Activated CD4-positive, CD25-positive, alpha-beta regulatory T cell (primary cell): ENCODE data around the gene GALNT18.
"Not testable (repeated sequence)": the region's sequence is repeated elsewhere in the genome, so short reads cannot be mapped to it uniquely, and the experiment has no call there.

ENCODE experiments used
- DNase-seq, 4 experiments: peaks; one replicate each; lab custom pipeline; 2025; lab: John Stamatoyannopoulos, UW

GALNT18 gene

GRCh38 chr11:11459578-11459977 is 162.2 kb downstream of the GALNT18 start:
- DNase-seq = no peak

- no peak for DNase-seq
Measured at GRCh38 chr11:11458485-11458884, 163.3 kb downstream of the GALNT18 start.

GRCh38 chr11:11458001-11458400 is 163.8 kb downstream of the GALNT18 start:
- no peak for DNase-seq

DNA sequence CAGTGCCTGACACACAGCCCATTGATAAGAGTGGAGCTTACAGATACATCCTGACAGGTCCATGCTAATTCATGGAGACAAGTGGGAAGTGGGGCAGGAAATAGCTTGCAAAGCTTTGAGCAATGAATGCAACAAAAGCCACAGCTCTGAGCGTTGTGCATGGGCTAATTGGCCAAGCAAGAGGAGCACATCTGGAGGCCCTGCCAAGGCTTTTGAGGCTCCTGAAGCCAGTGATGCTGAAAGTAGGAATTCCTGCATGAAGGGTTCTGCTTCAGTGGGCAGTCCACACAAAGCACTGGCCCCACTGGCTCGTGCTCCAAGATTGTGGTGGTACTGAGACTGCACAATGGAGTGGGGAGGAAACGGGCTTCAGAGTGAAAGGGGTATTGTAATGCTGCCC is 164.9 kb downstream of the GALNT18 start:
- no peak for DNase-seq

- no peak for DNase-seq
Measured at GRCh38 chr11:11454671-11455223, 167.1 kb downstream of the GALNT18 start.

DNA sequence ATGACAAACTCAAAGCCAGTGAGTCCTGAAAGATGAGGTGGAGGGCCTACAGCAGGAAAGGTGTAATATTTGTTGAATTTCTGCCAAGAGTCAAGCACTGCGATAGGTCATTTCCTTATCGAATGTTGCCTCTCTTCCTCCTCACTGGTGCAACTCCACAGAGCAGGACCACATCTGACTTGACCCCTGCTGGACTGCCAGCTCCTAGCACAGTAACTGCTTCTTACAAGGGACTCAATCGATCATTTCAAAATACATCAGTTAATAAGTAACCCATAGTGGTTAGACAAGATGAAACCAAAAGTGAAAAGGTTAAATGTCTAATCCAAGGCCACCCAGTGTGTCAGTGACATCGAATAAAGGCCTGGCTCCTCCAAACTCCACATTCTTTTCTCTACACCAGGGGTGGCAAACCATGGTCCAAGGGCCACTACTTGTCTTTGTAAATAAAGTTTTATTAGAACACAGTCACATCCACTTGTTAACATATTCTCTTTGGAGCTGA is 170.3 kb downstream of the GALNT18 start:
- DNase-seq = no peak

DNA sequence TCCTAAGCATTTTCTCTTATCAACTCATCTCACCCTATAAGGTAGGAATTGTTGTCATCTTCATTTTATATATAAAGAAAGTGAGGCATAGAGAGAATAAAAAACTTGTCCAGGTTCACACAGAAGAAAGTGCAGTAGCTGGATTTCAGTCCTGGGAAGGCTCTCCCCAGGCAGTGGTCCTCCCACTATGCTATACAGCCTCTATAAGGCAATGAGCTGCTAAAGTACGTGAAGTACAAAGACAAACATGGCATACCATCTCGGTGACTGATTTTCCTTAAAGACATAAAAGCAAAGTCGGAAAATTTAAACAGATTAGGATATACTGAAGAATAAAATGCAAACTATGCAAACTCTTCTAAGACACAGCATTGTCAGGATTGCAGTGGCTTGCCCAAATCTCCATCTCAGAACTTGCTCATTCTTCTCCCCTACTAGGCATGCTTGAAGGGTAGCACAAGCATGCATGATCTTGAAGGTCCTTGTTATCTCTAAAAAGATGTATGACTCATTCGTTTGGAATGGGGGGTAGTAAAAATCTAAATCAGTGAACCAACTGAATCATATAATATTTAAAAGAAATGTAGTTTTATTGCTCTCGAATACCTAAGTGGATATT is 171.0 kb downstream of the GALNT18 start:
- no peak for DNase-seq

- no peak for DNase-seq
Measured at GRCh38 chr11:11449327-11449726, 172.5 kb downstream of the GALNT18 start.

DNA sequence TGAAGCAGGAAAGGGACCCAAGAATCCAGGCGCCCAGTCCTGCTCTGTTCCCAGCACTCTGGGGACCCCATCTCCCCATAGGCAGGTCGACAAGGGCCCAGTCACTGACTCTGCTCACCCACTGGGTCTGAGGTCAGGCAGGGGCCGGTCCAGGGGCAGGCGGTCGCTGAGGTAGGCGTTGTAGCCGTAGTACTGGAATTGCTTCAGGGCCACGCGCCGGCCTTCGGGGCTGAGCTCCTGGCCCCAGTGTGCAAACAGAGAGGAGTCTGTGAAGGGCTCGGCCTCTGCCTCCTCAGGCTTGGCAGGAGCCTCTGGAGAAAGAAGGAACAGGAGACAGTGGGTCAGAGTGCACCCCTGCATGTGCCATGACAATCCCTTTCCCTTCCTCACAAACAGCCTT is 173.2 kb downstream of the GALNT18 start:
- no peak for DNase-seq

DNA sequence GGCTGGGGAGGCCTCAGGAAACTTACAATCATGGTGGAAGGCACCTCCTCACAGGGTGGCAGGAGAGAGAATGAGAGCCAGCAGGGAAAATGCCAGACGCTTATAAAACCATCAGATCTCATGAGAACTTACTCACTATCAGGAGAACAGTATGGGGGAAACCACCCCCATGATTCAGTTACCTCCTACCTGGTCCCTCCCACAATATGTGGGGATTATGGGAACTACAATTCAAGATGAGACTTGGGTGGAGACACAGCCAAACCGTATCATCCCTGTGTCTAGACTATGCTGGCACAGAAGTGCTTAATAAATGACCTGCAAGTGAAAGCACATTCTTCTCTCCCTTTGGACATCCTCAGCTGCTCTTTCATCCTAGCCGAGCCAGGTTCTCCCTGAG is 174.2 kb downstream of the GALNT18 start:
- not testable (repeated sequence) for DNase-seq

DNA sequence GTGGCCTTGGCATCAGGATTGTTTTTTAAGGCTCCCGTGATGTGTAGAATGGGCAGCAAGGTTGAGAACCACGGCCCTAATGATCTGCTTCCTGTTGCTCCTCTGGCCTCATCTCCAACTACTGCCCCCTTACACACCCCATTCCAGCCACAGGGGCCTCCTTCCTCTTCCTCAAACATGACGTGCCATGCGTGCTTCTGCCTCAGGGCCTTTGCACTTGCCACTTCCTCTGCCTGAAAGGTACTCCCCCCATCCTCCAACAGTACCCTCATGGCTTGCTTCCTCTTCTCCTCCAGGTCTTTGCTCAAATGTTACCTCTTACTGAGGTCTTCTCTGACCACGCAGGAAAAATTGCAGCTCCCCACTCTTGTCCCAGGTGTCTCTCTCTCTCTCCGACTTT is 174.8 kb downstream of the GALNT18 start:
- no peak for DNase-seq

GRCh38 chr11:11446564-11446963 is 175.2 kb downstream of the GALNT18 start:
- no peak for DNase-seq

DNA sequence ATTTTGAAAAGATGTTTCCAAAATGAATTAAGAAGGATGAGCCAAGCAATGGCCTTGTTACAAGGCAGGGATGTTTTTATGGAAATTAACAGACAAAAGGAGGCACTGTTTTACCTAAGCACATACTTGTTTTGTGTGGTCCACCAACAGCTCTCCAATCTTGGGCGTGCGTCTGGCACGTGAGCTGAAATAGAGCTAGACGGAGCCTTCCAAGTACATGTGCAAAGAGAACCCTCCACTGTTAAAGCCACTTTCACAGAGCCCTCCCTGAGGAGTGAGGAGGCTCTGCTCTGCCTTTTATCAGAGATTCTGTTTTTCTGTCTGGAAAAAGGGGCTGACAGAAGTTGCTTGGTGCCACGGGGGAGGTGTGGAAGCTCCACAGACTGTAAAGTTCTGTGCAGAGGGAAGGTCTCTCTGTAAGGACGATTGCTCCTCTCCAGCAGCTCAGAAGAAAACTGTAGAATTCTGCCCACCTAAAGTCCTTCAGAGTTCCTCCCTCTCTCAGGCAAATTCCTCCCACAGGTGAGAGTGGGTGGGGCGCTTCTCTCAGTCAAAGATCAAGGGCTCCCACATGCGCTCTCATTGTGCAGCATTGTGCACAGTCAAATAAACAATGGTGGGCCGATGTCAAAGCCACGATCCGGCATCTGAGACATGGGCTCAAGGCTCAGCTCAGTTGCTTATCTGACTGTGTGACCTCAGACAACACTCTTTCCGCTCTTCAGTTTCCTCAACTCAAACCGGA is 176.2 kb downstream of the GALNT18 start:
- no peak for DNase-seq

- no peak for DNase-seq
Measured at GRCh38 chr11:11444804-11445131, 177.0 kb downstream of the GALNT18 start.

- DNase-seq = no peak
Measured at GRCh38 chr11:11444027-11444803, 177.6 kb downstream of the GALNT18 start.

GRCh38 chr11:11442791-11443190 is 179.0 kb downstream of the GALNT18 start:
- no peak for DNase-seq

DNA sequence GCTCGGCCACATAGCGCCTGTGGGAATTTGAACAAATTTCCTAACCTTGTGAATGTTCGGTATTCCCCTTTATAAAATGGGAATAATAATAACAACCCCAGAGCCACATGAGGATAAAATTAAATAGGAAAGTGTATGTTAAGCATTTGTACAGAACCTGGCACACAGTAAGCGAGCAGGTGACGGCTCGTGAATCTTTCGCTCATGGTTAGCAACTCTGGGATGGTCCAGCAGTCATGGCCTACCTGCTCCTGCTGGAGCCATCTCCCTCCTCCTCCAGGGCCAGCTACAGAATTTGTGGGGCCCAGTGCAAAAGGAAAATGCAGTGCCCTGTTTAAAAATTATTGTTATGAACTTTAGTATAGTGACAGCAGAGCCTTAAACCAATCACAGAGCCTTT is 180.3 kb downstream of the GALNT18 start:
- DNase-seq = no peak

GRCh38 chr11:11441091-11441490 is 180.7 kb downstream of the GALNT18 start:
- DNase-seq = no peak

DNA sequence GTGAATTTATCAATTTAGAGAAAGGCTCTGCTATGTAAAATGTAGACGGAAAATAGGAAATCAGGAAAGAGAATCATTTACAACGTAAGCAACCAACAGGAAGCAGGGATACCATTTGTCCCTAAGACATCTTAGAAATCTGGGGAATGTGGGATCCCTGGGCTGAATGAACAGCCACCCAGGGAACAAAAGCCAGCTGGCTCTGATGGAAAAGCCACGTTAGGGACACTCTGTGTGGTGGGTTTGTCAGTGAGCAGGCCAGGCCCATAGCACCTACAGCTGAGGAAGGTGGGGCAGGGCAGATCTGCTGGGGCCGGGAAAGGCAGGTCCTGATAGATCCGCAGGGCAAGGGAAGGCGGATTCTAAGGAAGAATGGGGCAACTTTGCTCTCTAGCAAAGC is 181.7 kb downstream of the GALNT18 start:
- no peak for DNase-seq

GRCh38 chr11:11439591-11439990 is 182.2 kb downstream of the GALNT18 start:
- no peak for DNase-seq

- no peak for DNase-seq
Measured at GRCh38 chr11:11436715-11437313, 185.0 kb downstream of the GALNT18 start.

GRCh38 chr11:11435635-11436034 is 186.2 kb downstream of the GALNT18 start:
- no peak for DNase-seq
